CD4-positive, alpha-beta T cell (primary cell): ENCODE data around the gene HIBCH. TPM values are rescaled to one million over a fixed set of nuclear protein-coding genes. Genes with fewer than 3 reads are reported as not detected.

ENCODE experiments used
- ATAC-seq: fragments of 200-7000 bp; cut with Tn5 transposase; one replicate; pipeline ENCODE4 v1.10.0; 2022; ENCODE audit warnings: mild to moderate bottlenecking; ENCODE audit not compliant: poor library complexity
- CTCF ChIA-PET: fragments of 350-600 bp; sonication (Branson Sonifier 250); formaldehyde crosslinking; loops from one replicate; lab custom pipeline; 2021; ENCODE audit warnings: antibody characterized with exemption, inconsistent platforms; lab: Charles Lee
- POLR2A ChIA-PET: fragments of 350-600 bp; sonication (Branson Sonifier 250); formaldehyde crosslinking; loops from one replicate; lab custom pipeline; 2021; ENCODE audit warnings: antibody characterized with exemption, inconsistent platforms; lab: Charles Lee
- DNase-seq, 14 experiments: peaks; one replicate each; pipeline ENCODE4 v3.0.0-alpha.2; 2013 to 2020; ENCODE audit warnings: mixed read lengths in 2 of 14
- H3K27ac ChIP-seq, 2 donors: one replicate each; pipeline versions ENCODE4 v1.5.1 to v1.7.0; 2013; ENCODE audit warnings: low read length in 2 of 2, low read depth in 1 of 2, mild to moderate bottlenecking in 1 of 2
- H3K27me3 ChIP-seq, 2 experiments: 1 replicate in 1 of 2; 2 replicates in 1 of 2; pipeline versions ENCODE4 v1.6.1 to v1.7.0; 2013; ENCODE audit warnings: low read length in 2 of 2, control low read depth in 1 of 2, mild to moderate bottlenecking in 1 of 2, moderate library complexity in 1 of 2; ENCODE audit not compliant: insufficient read depth in 2 of 2, control insufficient read depth in 1 of 2
- H3K36me3 ChIP-seq: one replicate; pipeline ENCODE4 v1.6.1; 2013; ENCODE audit warnings: low read length, control low read depth; ENCODE audit not compliant: insufficient read depth
- H3K4me1 ChIP-seq: one replicate; pipeline ENCODE4 v1.6.1; 2013; ENCODE audit warnings: low read length, control low read depth; ENCODE audit not compliant: insufficient read depth
- H3K4me3 ChIP-seq: one replicate; pipeline ENCODE4 v1.5.1; 2013; ENCODE audit warnings: mild to moderate bottlenecking, low read length, moderate library complexity
- H3K9me3 ChIP-seq, 2 experiments: 1 replicate in 1 of 2; 2 replicates in 1 of 2; pipeline versions ENCODE4 v1.6.1 to v1.7.0; 2013; ENCODE audit warnings: low read length in 2 of 2, mild to moderate bottlenecking in 2 of 2, control low read depth in 1 of 2, moderate library complexity in 1 of 2; ENCODE audit not compliant: control insufficient read depth in 1 of 2, insufficient read depth in 1 of 2
- H3K27ac Mint-ChIP-seq: one replicate; pipeline ENCODE4 v1.8.0; 2020; ENCODE audit warnings: mixed read lengths
- H3K27me3 Mint-ChIP-seq: one replicate; pipeline ENCODE4 v1.8.0; 2021; ENCODE audit warnings: mixed read lengths
- H3K36me3 Mint-ChIP-seq: one replicate; pipeline ENCODE4 v1.8.0; 2021; ENCODE audit warnings: low read depth, mixed read lengths
- H3K4me1 Mint-ChIP-seq: one replicate; pipeline ENCODE4 v1.8.0; 2021; ENCODE audit warnings: low read depth, mixed read lengths
- H3K4me3 Mint-ChIP-seq: one replicate; pipeline ENCODE4 v1.8.0; 2020; ENCODE audit warnings: mild to moderate bottlenecking, mixed read lengths
- H3K9me3 Mint-ChIP-seq: one replicate; pipeline ENCODE4 v1.8.0; 2020; ENCODE audit warnings: mixed read lengths
- intact Hi-C, 2 experiments: fragments of 100-400 bp; cut with DNase I in 1 of 2; cut with micrococcal nuclease in 1 of 2; formaldehyde crosslinking; loops; one replicate each; pipeline versions ENCODE4 v1.15.1 to v1.9.0; 2023 to 2025; cut with DNase I, micrococcal nuclease
- total RNA-seq, 174 experiments: library from RNA in 2 of 174; stranded (reverse) in 2 of 174; gene quantifications; one replicate each; pipeline ENCODE4 v1.2.3 and lab custom pipeline; 2021 to 2026
- TF ChIP-seq, protein P1 (sequence below): fragments of 200-600 bp; IDR thresholded peaks from one replicate; pipeline ENCODE4 v1.8.0; 2022; ENCODE audit warnings: antibody characterized with exemption, mild to moderate bottlenecking

Gene HIBCH
- total RNA-seq, 2 experiments from 2014 or later, result 3.5 to 7.1 TPM

DNA sequence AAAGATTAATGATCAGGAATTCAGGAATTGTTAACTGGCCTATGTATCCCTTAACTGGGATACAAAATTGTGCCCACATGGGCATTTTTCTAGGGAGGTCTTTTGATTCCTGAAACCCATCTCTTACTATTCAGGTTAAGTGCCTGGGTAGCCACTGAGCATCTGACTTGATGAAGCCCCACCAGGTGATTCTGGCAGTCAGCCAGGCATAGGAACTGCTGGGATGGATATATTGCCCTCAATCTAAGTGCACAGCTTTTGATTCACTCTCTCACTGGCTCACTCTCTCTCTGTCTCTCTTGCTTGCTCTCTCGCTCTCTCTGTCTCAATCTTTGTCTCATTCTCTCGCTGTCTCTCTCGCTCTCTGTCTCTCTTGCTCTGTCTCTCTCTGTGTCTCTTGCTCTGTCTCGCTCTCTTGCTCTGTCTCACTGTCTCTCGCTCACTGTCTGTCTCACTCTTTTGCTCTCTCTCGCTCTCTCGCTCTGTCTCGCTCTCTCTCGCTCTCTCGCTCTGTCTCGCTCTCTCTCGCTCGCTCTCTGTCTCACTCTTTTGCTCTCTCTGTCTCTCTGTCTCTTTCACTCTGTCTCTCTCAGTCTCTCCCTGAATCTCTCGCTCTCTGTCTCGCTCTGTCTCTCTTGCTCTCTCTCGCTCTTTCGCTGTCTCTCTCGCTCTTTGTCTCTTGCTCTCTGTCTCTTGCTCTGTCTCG is 46.0 kb upstream of the HIBCH start:
- H3K4me3 ChIP-seq, result no peak overlapping the region
- no peaks in the 10 kb centered on the region for H3K9me3 ChIP-seq
- Mint-ChIP-seq H3K27ac (no peak overlapping the region), H3K9me3 (no peaks in the 10 kb centered on the region), H3K36me3 (peaks cover 21% of the 10 kb centered on the region), H3K27me3 (no peaks in the 10 kb centered on the region), H3K4me3 (no peak overlapping the region), H3K4me1 (peaks cover 17% of the 10 kb centered on the region)
- H3K27ac ChIP-seq, result no peak overlapping the region
- POLR2A ChIA-PET, result no interaction called here
- H3K27me3 ChIP-seq, result no peaks in the 10 kb centered on the region
- intact Hi-C loops, result loop anchor here in 1 of 2 experiments (5.0 kb wide), 1 partner anchor 708 kb away; no protein-coding TSS in a partner anchor
- ATAC-seq (no peak), DNase-seq (peak in 1 of 14 experiments; percentile 7)
- peaks cover 16% of the 10 kb centered on the region for H3K36me3 ChIP-seq
- TF ChIP-seq, protein P1, sequence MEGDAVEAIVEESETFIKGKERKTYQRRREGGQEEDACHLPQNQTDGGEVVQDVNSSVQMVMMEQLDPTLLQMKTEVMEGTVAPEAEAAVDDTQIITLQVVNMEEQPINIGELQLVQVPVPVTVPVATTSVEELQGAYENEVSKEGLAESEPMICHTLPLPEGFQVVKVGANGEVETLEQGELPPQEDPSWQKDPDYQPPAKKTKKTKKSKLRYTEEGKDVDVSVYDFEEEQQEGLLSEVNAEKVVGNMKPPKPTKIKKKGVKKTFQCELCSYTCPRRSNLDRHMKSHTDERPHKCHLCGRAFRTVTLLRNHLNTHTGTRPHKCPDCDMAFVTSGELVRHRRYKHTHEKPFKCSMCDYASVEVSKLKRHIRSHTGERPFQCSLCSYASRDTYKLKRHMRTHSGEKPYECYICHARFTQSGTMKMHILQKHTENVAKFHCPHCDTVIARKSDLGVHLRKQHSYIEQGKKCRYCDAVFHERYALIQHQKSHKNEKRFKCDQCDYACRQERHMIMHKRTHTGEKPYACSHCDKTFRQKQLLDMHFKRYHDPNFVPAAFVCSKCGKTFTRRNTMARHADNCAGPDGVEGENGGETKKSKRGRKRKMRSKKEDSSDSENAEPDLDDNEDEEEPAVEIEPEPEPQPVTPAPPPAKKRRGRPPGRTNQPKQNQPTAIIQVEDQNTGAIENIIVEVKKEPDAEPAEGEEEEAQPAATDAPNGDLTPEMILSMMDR, result no peak
- no peaks in the 10 kb centered on the region for H3K4me1 ChIP-seq
- CTCF ChIA-PET, result no interaction called here

DNA sequence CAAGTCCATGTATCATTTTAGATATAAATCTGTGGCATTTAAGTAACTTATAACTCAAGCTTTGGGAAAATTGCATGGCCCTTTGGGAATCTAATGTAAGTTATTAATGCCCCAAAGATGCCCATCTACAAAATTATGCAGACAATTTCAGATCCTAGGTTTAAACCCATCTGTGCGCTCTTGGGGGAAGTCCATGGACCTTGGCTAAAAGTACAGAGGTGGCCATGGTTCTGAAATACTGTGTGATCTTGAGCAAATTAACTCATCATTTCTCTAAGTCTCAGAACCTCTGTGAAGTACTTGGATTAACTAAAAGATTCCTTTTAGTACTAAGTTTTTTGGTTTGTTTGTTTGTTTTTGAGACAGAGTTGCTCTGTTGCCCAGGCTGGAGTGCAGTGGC is 43.3 kb upstream of the HIBCH start:
- Mint-ChIP-seq H3K27me3 (no peaks in the 10 kb centered on the region), H3K9me3 (no peaks in the 10 kb centered on the region), H3K36me3 (peaks cover 2% of the 10 kb centered on the region), H3K4me3 (no peak overlapping the region), H3K27ac (no peak overlapping the region), H3K4me1 (peaks cover 31% of the 10 kb centered on the region)
- Histone ChIP-seq H3K4me3 (no peak overlapping the region), H3K4me1 (peaks cover 3% of the 10 kb centered on the region), H3K27ac (no peak overlapping the region), H3K9me3 (no peaks in the 10 kb centered on the region), H3K27me3 (no peaks in the 10 kb centered on the region), H3K36me3 (peaks cover 2% of the 10 kb centered on the region)
- DNase-seq, result no peak
- ChIA-PET POLR2A (no interaction called here), CTCF (no interaction called here)
- TF ChIP-seq, protein P1, result no peak
- intact Hi-C loops, result no loop called here
- ATAC-seq, result no peak

DNA sequence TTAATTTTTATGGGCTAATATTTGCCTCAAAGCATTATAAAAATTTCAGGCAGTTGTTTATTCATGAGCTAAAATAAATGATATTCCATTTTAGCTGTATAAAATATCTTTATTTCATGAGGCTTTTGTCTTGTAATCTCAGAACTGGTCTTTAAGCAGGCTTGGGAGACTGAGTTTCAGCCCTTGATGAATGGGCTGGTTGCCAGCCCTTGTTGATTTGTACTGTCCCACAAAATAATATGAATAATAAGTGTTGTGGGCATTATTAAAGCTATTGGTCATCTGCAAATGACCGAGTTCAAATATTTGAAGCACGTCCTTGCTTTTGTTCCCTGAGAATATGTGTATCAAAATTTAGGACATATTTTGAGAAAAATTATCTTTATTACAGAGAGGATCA is 41.9 kb upstream of the HIBCH start:
- Mint-ChIP-seq H3K27ac (no peak overlapping the region), H3K4me3 (no peak overlapping the region)
- no peak overlapping the region for H3K27ac ChIP-seq

More for the DNA sequence above, 41.9 kb upstream of the HIBCH start:
- no peaks in the 10 kb centered on the region for H3K27me3 Mint-ChIP-seq
- no peaks in the 10 kb centered on the region for H3K9me3 Mint-ChIP-seq
- peaks cover 31% of the 10 kb centered on the region for H3K4me1 Mint-ChIP-seq
- TF ChIP-seq, protein P1, result no peak
- CTCF ChIA-PET, result no interaction called here
- H3K9me3 ChIP-seq, result no peaks in the 10 kb centered on the region
- H3K27me3 ChIP-seq, result no peaks in the 10 kb centered on the region
- DNase-seq (no peak), ATAC-seq (no peak)
- intact Hi-C loops, result no loop called here
- no peaks in the 10 kb centered on the region for H3K36me3 ChIP-seq
- peaks cover 3% of the 10 kb centered on the region for H3K4me1 ChIP-seq
- no peaks in the 10 kb centered on the region for H3K36me3 Mint-ChIP-seq
- no peak overlapping the region for H3K4me3 ChIP-seq
- POLR2A ChIA-PET, result interaction anchor here (1.6 to 2.5 kb wide), 2 partner anchors 172 to 520 kb away, joined by 3 to 10 read pairs; partner anchors contain the start of gene NEMP2
